ENCODE results near the gene SLC25A34.

GRCh38 chr1:15690317-15690716 lies 45.7 kb upstream of the SLC25A34 start:
- TF ChIP-seq POLR2A (IDR thresholded peaks at IDR 0.05) = no peak
- TF ChIP-seq CTCF (IDR thresholded peaks at IDR 0.05) = no peak
